Spinal cord (tissue), 10 donors: ENCODE measurements around the gene TCP1. TPM values are rescaled to one million over a fixed set of nuclear protein-coding genes. Genes with fewer than 3 reads are reported as not detected.
"Not testable (repeated sequence)": the region's sequence is repeated elsewhere in the genome, so short reads cannot be mapped to it uniquely, and the experiment has no call there.

Experiments
- DNase-seq, 6 donors: peaks; one replicate each; pipeline versions ENCODE4 v3.0.0 to v3.0.0-alpha.2; 2013 to 2015; ENCODE audit warnings: low spot score in 6 of 6, low read depth in 4 of 6
- H3K27ac ChIP-seq: one replicate; pipeline ENCODE4 v1.5.1; 2013; ENCODE audit warnings: low read depth, low read length, control low read depth
- H3K27me3 ChIP-seq: one replicate; pipeline ENCODE4 v1.6.1; 2013; ENCODE audit warnings: low read length; ENCODE audit not compliant: control insufficient read depth, insufficient read depth
- H3K36me3 ChIP-seq: one replicate; pipeline ENCODE4 v1.6.1; 2013; ENCODE audit warnings: low read length; ENCODE audit not compliant: control insufficient read depth, insufficient read depth
- H3K4me1 ChIP-seq: one replicate; pipeline ENCODE4 v1.6.1; 2013; ENCODE audit warnings: low read length; ENCODE audit not compliant: control insufficient read depth, insufficient read depth
- H3K4me3 ChIP-seq: one replicate; pipeline ENCODE4 v1.5.1; 2013; ENCODE audit warnings: low read depth, low read length, control low read depth
- H3K9me3 ChIP-seq: one replicate; pipeline ENCODE4 v1.6.1; 2013; ENCODE audit warnings: low read length; ENCODE audit not compliant: control insufficient read depth, insufficient read depth
- WGBS: methylation state at CpG from one replicate; pipeline ENCODE4 v1.1.5; 2013; ENCODE audit warnings: missing lambda C conversion rate; ENCODE audit not compliant: insufficient coverage; 5-methylcytosine and 5-hydroxymethylcytosine counted together
- polyA plus RNA-seq, 2 donors: library from polyadenylated mRNA; unstranded; fragments of 120-200 nt; gene quantifications; one replicate each; pipeline ENCODE4 v1.2.1, GENCODE V29; 2013; ENCODE audit not compliant: insufficient read length in 2 of 2
- total RNA-seq, 2 donors: library from RNA; depleted of rRNA in 1 of 2; stranded (reverse); fragments of 120-200 nt in 1 of 2; fragments of >200 nt in 1 of 2; gene quantifications; one replicate each; pipeline versions ENCODE4 v1.2.3 to v1.2.4, GENCODE V29; 2013 to 2014
- donor health status: healthy.

Gene TCP1
- total and polyA plus RNA-seq, 4 donors: 184 to 239 (median 205) TPM

GRCh38 chr6:159806021-159806458 lies 16.6 kb upstream of the TCP1 start:
- no peak overlapping the region for H3K4me3 ChIP-seq
- no peak for DNase-seq
- H3K36me3 ChIP-seq: no peaks in the 10 kb centered on the region
- H3K9me3 ChIP-seq: no peaks in the 10 kb centered on the region
- no peaks in the 10 kb centered on the region for H3K27me3 ChIP-seq
- no peak overlapping the region for H3K27ac ChIP-seq
- H3K4me1 ChIP-seq: no peaks in the 10 kb centered on the region
- WGBS: 87% methylated on average over 7 of the region's 9 CpGs

- Histone ChIP-seq H3K36me3 (peaks cover 3% of the 10 kb centered on the region), H3K27ac (no peak overlapping the region), H3K4me3 (no peak overlapping the region), H3K9me3 (no peaks in the 10 kb centered on the region), H3K27me3 (no peaks in the 10 kb centered on the region), H3K4me1 (no peaks in the 10 kb centered on the region)
- WGBS: 95% methylated on average over 4 of the region's 6 CpGs
- DNase-seq: no peak
These were observed 16.1 kb upstream of the TCP1 start for GRCh38 chr6:159805440-159806020.

GRCh38 chr6:159804504-159804903 lies 15.1 kb upstream of the TCP1 start:
- no peaks in the 10 kb centered on the region for H3K27me3 ChIP-seq
- no peaks in the 10 kb centered on the region for H3K4me1 ChIP-seq
- no peak overlapping the region for H3K4me3 ChIP-seq
- no peak for DNase-seq
- H3K27ac ChIP-seq: no peak overlapping the region
- H3K9me3 ChIP-seq: no peaks in the 10 kb centered on the region
- H3K36me3 ChIP-seq: peaks cover 13% of the 10 kb centered on the region
- 92% methylated on average over 7 of the region's 10 CpGs for WGBS

- H3K36me3 ChIP-seq: peaks cover 21% of the 10 kb centered on the region
- H3K4me3 ChIP-seq: no peak overlapping the region
- no peaks in the 10 kb centered on the region for H3K27me3 ChIP-seq
- H3K4me1 ChIP-seq: no peaks in the 10 kb centered on the region
- no peak for DNase-seq
- WGBS: 96% methylated on average over 5 of the region's 8 CpGs
- H3K9me3 ChIP-seq: no peaks in the 10 kb centered on the region
- H3K27ac ChIP-seq: no peak overlapping the region
These were observed 12.5 kb upstream of the TCP1 start for GRCh38 chr6:159801935-159802334.

DNA sequence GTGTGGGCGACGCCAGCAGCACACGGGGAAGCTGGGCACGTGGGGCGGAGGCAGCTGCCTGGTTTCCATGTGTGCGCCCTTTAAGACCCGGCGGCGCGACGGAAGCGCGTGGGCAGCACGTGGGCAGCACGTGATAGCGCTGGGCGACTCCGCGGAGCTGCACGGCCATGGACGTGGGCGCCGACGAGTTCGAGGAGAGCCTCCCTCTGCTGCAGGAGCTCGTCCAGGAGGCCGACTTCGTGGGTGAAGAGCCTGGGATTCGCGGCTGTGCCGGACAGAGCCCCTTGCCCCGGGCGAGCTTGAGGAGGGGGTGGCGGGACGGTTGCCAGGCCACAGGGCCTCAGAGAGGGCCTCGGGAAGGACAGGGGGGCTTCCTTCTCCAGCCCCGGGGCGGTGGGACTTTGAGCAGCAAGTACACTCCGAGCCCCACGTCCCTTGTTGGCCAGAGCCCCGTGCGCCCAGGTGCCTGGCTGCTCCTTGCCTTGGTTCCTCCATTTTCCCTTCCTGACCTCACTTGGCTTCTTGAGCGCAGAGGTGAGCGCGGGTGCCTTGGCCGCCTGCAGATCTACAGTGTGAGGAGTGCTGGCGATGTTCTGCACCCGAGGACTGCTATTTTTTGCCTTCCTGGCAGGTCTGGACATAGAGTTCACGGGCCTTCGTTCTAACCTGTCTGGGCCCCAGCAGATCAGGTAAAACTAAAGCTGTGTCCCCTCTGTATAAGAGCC lies 10.9 kb upstream of the TCP1 start, which contains the start of gene PNLDC1:
TSS of gene PNLDC1 (plus strand) at position 136 of the 725 bp plus-strand sequence. CDS start at position 168, 32 bp downstream.
- Histone ChIP-seq H3K9me3 (no peaks in the 10 kb centered on the region), H3K27me3 (no peaks in the 10 kb centered on the region), H3K27ac (no peak within 1 kb of the TSS), H3K4me1 (no peaks in the 10 kb centered on the region), H3K4me3 (no peak within 1 kb of the TSS), H3K36me3 (peaks cover 30% of the 10 kb centered on the region)
- 92% methylated on average over 50 of the region's 50 CpGs for WGBS
- no peak for DNase-seq

DNA sequence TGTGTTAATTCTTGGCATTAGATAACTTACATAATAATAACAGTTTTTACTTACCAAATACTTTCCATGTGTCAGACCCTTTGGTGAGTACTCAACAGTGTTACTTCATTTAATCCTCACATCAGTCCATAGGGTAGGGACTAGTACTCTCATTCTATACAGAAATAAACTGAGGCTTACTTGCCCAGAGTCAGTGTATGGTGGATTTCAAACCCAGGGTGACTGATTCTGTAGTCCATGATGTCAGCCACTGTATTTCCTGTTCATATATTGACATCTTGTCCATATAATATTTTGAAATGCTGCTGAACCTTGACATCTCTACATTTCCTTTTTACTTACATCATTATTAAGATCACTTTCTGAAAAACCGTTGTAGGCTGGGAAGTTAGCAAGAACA lies 8.2 kb upstream of the TCP1 start:
- H3K36me3 ChIP-seq: peaks cover 33% of the 10 kb centered on the region
- peaks cover 3% of the 10 kb centered on the region for H3K4me1 ChIP-seq
- no peaks in the 10 kb centered on the region for H3K27me3 ChIP-seq
- H3K4me3 ChIP-seq: no peak overlapping the region
- no peaks in the 10 kb centered on the region for H3K9me3 ChIP-seq
- no CpG with 5 or more reads among the region's 1 CpG for WGBS
- no peak for DNase-seq
- no peak overlapping the region for H3K27ac ChIP-seq

DNA sequence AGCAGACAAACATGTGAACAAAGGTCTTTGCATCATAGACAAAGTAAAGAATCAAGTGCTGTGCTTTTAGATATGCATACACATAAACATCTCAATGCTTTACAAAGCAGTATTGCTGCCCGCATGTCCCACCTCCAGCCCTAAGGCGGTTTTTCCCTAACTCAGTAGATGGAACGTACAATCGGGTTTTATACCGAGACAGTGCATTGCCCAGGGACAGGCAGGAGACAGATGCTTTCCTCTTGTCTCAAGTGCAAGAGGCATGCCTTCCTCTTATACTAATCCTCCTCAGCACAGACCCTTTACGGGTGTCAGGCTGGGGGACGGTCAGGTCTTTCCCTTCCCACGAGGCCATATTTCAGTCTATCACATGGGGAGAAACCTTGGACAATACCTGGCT lies 5.6 kb upstream of the TCP1 start:
- H3K36me3 ChIP-seq: peaks cover 26% of the 10 kb centered on the region
- DNase-seq, H3K27me3 ChIP-seq, H3K9me3 ChIP-seq, H3K27ac ChIP-seq, H3K4me3 ChIP-seq: not testable (repeated sequence)
- WGBS: 84% methylated on average over 4 of the region's 8 CpGs
- H3K4me1 ChIP-seq: peaks cover 14% of the 10 kb centered on the region

GRCh38 chr6:159790956-159791598 lies 1.7 kb upstream of the TCP1 start:
- Histone ChIP-seq H3K4me1 (peaks cover 24% of the 10 kb centered on the region), H3K36me3 (peaks cover 13% of the 10 kb centered on the region)
- 23% methylated on average over 16 of the region's 18 CpGs for whole genome bisulfite sequencing

DNA sequence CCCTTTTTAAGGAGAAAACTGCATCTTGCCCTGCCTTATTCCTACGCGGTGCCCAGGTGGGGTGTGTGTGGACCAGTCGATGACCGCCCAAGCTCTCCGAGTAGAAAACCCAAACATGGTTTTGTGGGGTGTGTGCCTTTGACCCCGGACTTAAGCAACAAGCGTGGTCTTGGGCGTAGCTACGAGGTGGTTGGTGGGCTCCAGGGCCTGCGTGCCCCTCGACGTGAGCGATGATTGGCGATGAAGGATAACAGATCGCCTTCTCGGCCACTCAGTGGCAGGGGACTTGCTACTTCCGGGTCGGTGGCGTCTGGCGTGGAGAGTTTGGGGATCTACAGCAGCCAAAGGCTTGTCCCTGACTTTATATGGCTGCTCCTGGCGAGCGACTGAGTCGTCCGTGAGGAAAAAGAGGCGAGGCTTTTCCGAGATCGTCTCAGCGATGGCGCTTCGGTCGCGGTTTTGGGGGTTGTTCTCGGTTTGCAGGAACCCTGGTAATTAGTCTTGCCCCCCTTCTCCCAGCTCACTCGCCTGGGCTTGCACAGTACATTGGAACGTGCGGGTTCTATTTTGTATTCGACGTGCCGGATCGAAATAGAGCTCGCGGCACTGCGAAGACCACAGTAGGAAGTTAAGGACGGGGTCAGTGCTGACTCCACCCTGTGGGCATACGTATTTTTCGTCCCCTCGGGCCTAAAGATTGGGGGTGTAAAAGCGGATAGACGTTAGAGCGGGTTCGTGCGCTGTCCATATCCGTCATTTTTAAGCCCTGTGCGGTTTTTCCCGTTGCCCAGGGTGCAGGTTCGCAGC lies 950 bp upstream of the TCP1 start, which contains the start of gene MRPL18:
TSS of gene MRPL18 (plus strand) at position 319 of the 807 bp plus-strand sequence. CDS start at position 440, 121 bp downstream.
- peaks cover 24% of the 10 kb centered on the region for H3K4me1 ChIP-seq
- WGBS: under 1% methylated on average over 56 of the region's 56 CpGs

More at GRCh38 chr6:159790956-159791598, 1.7 kb upstream of the TCP1 start:
- DNase-seq: no peak
- peak overlapping the region; percentile 96 for H3K27ac ChIP-seq
- H3K4me3 ChIP-seq: peak overlapping the region; percentile 70
- no peaks in the 10 kb centered on the region for H3K9me3 ChIP-seq
- H3K27me3 ChIP-seq: no peaks in the 10 kb centered on the region

More for the DNA sequence above, 950 bp upstream of the TCP1 start, which contains the start of gene MRPL18:
- Histone ChIP-seq H3K36me3 (peaks cover 9% of the 10 kb centered on the region), H3K9me3 (no peaks in the 10 kb centered on the region), H3K27ac (peak within 1 kb of the TSS; percentile 96), H3K4me3 (peak within 1 kb of the TSS; percentile 70), H3K27me3 (no peaks in the 10 kb centered on the region)
- peak; percentile 88 to 99 (median 93) for DNase-seq
